Spleen (tissue), 7 donors: Measurements from ENCODE around the gene C14orf132.

Experiments used
- POLR2A ChIP-seq, 3 donors: fragments of 450-650 bp; IDR thresholded peaks; one replicate each; pipeline ENCODE4 v1.5.1; 2017; ENCODE audit warnings: antibody characterized with exemption in 3 of 3, mild to moderate bottlenecking in 1 of 3
- POLR2AphosphoS5 ChIP-seq, 3 donors: sonication (generic); formaldehyde crosslinking; IDR thresholded peaks; one replicate each; pipeline ENCODE4 v1.5.1; 2017; ENCODE audit warnings: antibody characterized with exemption in 3 of 3
- TF ChIP-seq, protein P1 (sequence below), 11 experiments: fragments of 200-600 bp in 7 of 11; fragments of 450-650 bp in 4 of 11; sonication (generic) in 4 of 11; IDR thresholded peaks in 8 of 11; conservative IDR thresholded peaks in 3 of 11; 1 replicate in 7 of 11; 2 replicates in 4 of 11; pipeline versions ENCODE4 v1.4.0 to v1.8.0; 2016 to 2021; ENCODE audit warnings: antibody characterized with exemption in 11 of 11, inconsistent platforms in 4 of 11, mild to moderate bottlenecking in 1 of 11
- donor health status: DM: no; HTN: no; CAD: no; lungs with moderate emphysema.
- donor health status: DM: no; HTN: no; CAD: no.
- donor health status: DM: no; HTN: no; CAD: no.

DNA sequence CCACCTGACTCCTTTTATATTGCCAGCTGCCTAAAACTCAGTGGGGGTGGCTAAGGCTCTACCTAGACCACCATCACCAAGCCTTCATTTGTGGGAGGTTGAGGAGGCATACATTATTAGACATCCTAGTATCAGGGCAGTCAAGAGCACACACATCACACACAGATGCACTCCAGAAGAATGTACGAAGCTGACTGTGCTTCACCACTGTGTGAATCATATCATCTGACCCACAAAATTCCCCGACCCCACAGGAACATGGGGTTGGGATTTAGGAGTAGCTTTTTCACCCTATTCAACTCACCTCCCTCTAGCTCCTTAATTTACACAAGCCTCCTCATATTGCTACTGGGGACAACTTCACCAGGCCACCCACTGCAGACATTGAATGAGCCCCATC, 100.7 kb downstream of the C14orf132 start:
- TF ChIP-seq POLR2A (IDR thresholded peaks at IDR 0.05) (no peak), POLR2AphosphoS5 (IDR thresholded peaks at IDR 0.05) (no peak)
- TF ChIP-seq, protein P1, sequence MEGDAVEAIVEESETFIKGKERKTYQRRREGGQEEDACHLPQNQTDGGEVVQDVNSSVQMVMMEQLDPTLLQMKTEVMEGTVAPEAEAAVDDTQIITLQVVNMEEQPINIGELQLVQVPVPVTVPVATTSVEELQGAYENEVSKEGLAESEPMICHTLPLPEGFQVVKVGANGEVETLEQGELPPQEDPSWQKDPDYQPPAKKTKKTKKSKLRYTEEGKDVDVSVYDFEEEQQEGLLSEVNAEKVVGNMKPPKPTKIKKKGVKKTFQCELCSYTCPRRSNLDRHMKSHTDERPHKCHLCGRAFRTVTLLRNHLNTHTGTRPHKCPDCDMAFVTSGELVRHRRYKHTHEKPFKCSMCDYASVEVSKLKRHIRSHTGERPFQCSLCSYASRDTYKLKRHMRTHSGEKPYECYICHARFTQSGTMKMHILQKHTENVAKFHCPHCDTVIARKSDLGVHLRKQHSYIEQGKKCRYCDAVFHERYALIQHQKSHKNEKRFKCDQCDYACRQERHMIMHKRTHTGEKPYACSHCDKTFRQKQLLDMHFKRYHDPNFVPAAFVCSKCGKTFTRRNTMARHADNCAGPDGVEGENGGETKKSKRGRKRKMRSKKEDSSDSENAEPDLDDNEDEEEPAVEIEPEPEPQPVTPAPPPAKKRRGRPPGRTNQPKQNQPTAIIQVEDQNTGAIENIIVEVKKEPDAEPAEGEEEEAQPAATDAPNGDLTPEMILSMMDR (IDR thresholded peaks at IDR 0.05 in 8 of 11, conservative IDR thresholded peaks at IDR 0.05 in 3 of 11), result no peak
